Measurements from ENCODE around the gene VPS13C. TPM values are rescaled to one million over a fixed set of nuclear protein-coding genes. Genes with fewer than 3 reads are reported as not detected.

The VPS13C gene
- total RNA-seq, 2 donors from 2014 or later, result 28.7 to 47.2 TPM

DNA sequence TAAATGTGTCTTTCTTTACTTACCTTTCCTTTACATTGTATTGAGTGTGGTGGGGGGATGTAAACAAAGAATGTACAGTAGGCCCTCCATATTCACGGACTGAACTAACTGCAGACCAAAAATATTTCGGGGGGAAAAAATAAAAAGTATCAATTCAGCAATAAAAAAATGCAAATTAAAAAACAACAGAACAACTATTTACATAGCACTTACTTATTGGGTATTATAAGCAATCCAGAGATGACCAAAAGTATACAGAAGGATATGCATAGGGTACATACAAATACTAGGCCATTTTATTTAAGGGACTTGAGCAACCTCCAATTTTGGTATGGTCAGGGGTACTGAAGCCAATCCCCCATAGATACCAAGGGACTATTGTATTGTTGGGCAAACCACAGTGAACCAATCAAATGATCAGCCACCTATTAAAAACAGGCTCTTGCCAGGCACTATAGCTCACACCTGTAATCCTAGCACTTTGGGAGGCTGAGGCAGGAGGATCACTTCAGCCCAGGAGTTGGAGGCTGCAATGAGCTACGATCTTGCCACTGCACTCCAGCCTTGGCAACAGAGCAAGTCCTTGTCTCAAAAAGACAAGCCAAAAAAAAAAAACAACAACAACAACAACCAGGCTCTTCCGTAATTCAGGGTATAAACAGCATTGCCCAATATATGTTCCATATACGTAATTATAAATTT is 1.8 kb downstream of the VPS13C start:
- no peaks in the 10 kb centered on the region for H3K9me3 ChIP-seq (ENCODE audit: control insufficient read depth, low read length)
- Mint-ChIP-seq H3K9me3 (no peaks in the 10 kb centered on the region), H3K27me3 (ENCODE audit: insufficient read depth) (peaks cover 31% of the 10 kb centered on the region), H3K4me1 (peaks cover 4% of the 10 kb centered on the region), H3K4me3 (peak overlapping the region; percentile 78), H3K27ac (no peak overlapping the region), H3K36me3 (ENCODE audit: low read depth) (no peaks in the 10 kb centered on the region)
- H3K36me3 ChIP-seq (ENCODE audit: control insufficient read depth, insufficient read depth, low read length), result no peaks in the 10 kb centered on the region
- H3K27me3 ChIP-seq (ENCODE audit: control insufficient read depth, insufficient read depth, low read length, poor library complexity, severe bottlenecking), result peaks cover 38% of the 10 kb centered on the region
- no peak overlapping the region for H3K27ac ChIP-seq (ENCODE audit: low read depth, low read length)
- H3K4me1 ChIP-seq (ENCODE audit: control insufficient read depth, insufficient read depth, low read length), result peaks cover 4% of the 10 kb centered on the region
- no peak for TF ChIP-seq CTCF (conservative IDR thresholded peaks at IDR 0.05)
- no peak overlapping the region for H3K9ac ChIP-seq (ENCODE audit: extremely low read depth, low read length, poor library complexity, severe bottlenecking)
- H3K4me3 ChIP-seq (ENCODE audit: low read length), result no peak overlapping the region
- no peak for DNase-seq
- 93 to 100% methylated on average over 1 to 5 of the region's 5 CpGs for WGBS, 2 experiments (ENCODE audit: insufficient coverage in 1 of 2, insufficient read length in 1 of 2)

DNA sequence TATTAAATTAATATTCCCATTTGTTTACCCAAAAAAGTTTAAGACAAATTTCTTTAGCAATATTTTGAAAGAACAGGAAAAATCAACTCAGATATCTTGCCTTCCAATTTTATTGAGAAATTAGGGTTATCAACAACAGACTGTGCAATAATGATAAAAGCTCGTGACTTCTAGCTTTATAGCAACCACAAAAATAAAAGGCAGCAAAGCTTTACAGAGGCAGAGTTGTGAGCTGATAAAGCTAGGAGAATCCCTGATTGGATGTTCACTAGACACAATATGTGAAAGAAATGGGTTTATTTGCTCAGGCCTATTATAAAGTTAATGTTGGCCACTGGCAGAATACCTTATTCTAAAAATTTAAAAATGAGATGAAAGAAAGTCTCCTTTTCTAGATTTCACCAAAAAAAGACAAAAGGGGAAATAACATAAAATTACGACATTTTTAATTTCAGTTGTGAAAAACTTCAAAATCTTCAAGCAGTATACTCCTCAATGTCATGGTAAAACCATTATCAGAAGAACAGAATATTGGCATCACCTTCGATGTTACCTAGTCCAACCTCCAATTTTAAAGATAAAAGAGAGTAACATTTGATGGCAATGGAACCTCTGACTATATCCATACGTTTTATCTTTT is 2.8 kb downstream of the VPS13C start:
- 89 to 94% methylated on average over 1 to 3 of the region's 4 CpGs for WGBS, 2 experiments (ENCODE audit: insufficient coverage in 1 of 2, insufficient read length in 1 of 2)
- TF ChIP-seq CTCF (conservative IDR thresholded peaks at IDR 0.05), result no peak
- Mint-ChIP-seq H3K36me3 (ENCODE audit: low read depth) (no peaks in the 10 kb centered on the region), H3K27ac (no peak overlapping the region), H3K4me1 (peaks cover 4% of the 10 kb centered on the region), H3K9me3 (no peaks in the 10 kb centered on the region), H3K4me3 (no peak overlapping the region), H3K27me3 (ENCODE audit: insufficient read depth) (peaks cover 21% of the 10 kb centered on the region)
- H3K9me3 ChIP-seq (ENCODE audit: control insufficient read depth, low read length), result no peaks in the 10 kb centered on the region
- no peak overlapping the region for H3K27ac ChIP-seq (ENCODE audit: low read depth, low read length)
- peaks cover 4% of the 10 kb centered on the region for H3K4me1 ChIP-seq (ENCODE audit: control insufficient read depth, insufficient read depth, low read length)
- H3K4me3 ChIP-seq (ENCODE audit: low read length), result no peak overlapping the region
- DNase-seq, result no peak
- H3K9ac ChIP-seq (ENCODE audit: extremely low read depth, low read length, poor library complexity, severe bottlenecking), result no peak overlapping the region
- H3K27me3 ChIP-seq (ENCODE audit: control insufficient read depth, insufficient read depth, low read length, poor library complexity, severe bottlenecking), result peaks cover 31% of the 10 kb centered on the region
- H3K36me3 ChIP-seq (ENCODE audit: control insufficient read depth, insufficient read depth, low read length), result no peaks in the 10 kb centered on the region

- no peaks in the 10 kb centered on the region for H3K9me3 Mint-ChIP-seq
- H3K27ac Mint-ChIP-seq, result no peak overlapping the region
- 96 to 100% methylated on average over 3 to 4 of the region's 5 CpGs for WGBS, 2 experiments (ENCODE audit: insufficient coverage in 1 of 2, insufficient read length in 1 of 2)
Observed at GRCh38 chr15:62054979-62055378, 5.3 kb downstream of the VPS13C start.

More at GRCh38 chr15:62054979-62055378, 5.3 kb downstream of the VPS13C start:
- TF ChIP-seq CTCF (conservative IDR thresholded peaks at IDR 0.05), result no peak
- peaks cover 30% of the 10 kb centered on the region for H3K27me3 ChIP-seq (ENCODE audit: control insufficient read depth, insufficient read depth, low read length, poor library complexity, severe bottlenecking)
- peaks cover 5% of the 10 kb centered on the region for H3K27me3 Mint-ChIP-seq (ENCODE audit: insufficient read depth)
- no peak overlapping the region for H3K27ac ChIP-seq (ENCODE audit: low read depth, low read length)
- no peaks in the 10 kb centered on the region for H3K9me3 ChIP-seq (ENCODE audit: control insufficient read depth, low read length)
- peaks cover 3% of the 10 kb centered on the region for H3K4me1 Mint-ChIP-seq
- no peak overlapping the region for H3K9ac ChIP-seq (ENCODE audit: extremely low read depth, low read length, poor library complexity, severe bottlenecking)
- no peaks in the 10 kb centered on the region for H3K36me3 Mint-ChIP-seq (ENCODE audit: low read depth)
- no peak overlapping the region for H3K4me3 Mint-ChIP-seq
- peaks cover 4% of the 10 kb centered on the region for H3K4me1 ChIP-seq (ENCODE audit: control insufficient read depth, insufficient read depth, low read length)
- no peaks in the 10 kb centered on the region for H3K36me3 ChIP-seq (ENCODE audit: control insufficient read depth, insufficient read depth, low read length)
- H3K4me3 ChIP-seq (ENCODE audit: low read length), result no peak overlapping the region
- no peak for DNase-seq
